ENCODE measurements around the gene MANEA. TPM values are rescaled to one million over a fixed set of nuclear protein-coding genes. Genes with fewer than 3 reads are reported as not detected.

The MANEA gene
- total RNA-seq (10 to 100 TPM; 12.2 to 13.0 TPM), polyA plus RNA-seq (1 to 10 TPM; 4.5 to 5.9 TPM)

- Histone ChIP-seq H3K9me3 (ENCODE audit: control insufficient read depth in 1 of 2, low read length in 2 of 2) (no peaks in the 10 kb centered on the region), H3K4me1 (ENCODE audit: insufficient read depth, low read length) (peaks cover 54% of the 10 kb centered on the region), H3K36me3 (ENCODE audit: insufficient read depth, low read length) (no peaks in the 10 kb centered on the region), H3K27ac (ENCODE audit: low read depth, low read length) (peak within 1 kb of the TSS; percentile 86), H3K27me3 (ENCODE audit: insufficient read depth, low read length) (no peaks in the 10 kb centered on the region), H3K4me3 (ENCODE audit: low read length in 2 of 2) (peak within 1 kb of the TSS; percentile 90 to 98)
- ChIA-PET POLR2A (ENCODE audit: partially characterized antibody) (interaction anchor here (0.9 to 2.3 kb wide), 6 partner anchors 9 to 1705 kb away, joined by 3 to 8 read pairs (median 5); partner anchors contain the start of genes KLHL32, MMS22L and UFL1), CTCF (ENCODE audit: partially characterized antibody) (no interaction called here)
- DNase-seq: peak; percentile 81 to 87 (median 82)
- no peaks in the 10 kb centered on the region for H3K27me3 Mint-ChIP-seq
- peak within 1 kb of the TSS; percentile 94 to 98 (median 97) for H3K4me3 Mint-ChIP-seq
- peak within 1 kb of the TSS; percentile 94 to 99 (median 97) for H3K27ac Mint-ChIP-seq
- no peaks in the 10 kb centered on the region for H3K9me3 Mint-ChIP-seq
- intact Hi-C loops (cut with micrococcal nuclease): loop anchor here (1.0 kb wide), 3 partner anchors 945 to 1347 kb away; partner anchors contain the start of genes KLHL32 and NDUFAF4
- H3K4me1 Mint-ChIP-seq: peaks cover 32 to 70% (median 46%) of the 10 kb centered on the region in 4 donors
- peaks cover 0 to 10% of the 10 kb centered on the region in 2 donors for H3K36me3 Mint-ChIP-seq
These were observed at the start of gene MANEA for GRCh38 chr6:95577304-95578105. MANEA (plus strand) TSS chr6:95577535; CDS start chr6:95586440, 8,905 bp downstream.

- POLR2A ChIA-PET (ENCODE audit: partially characterized antibody): no interaction called here
- CTCF ChIA-PET (ENCODE audit: partially characterized antibody): no interaction called here
- DNase-seq: no peak
- H3K9me3 ChIP-seq (ENCODE audit: control insufficient read depth in 1 of 2, low read length in 2 of 2): no peaks in the 10 kb centered on the region
- no peak overlapping the region for H3K4me3 ChIP-seq (ENCODE audit: low read length in 2 of 2)
- no peaks in the 10 kb centered on the region for H3K27me3 ChIP-seq (ENCODE audit: insufficient read depth, low read length)
- no peaks in the 10 kb centered on the region for H3K36me3 ChIP-seq (ENCODE audit: insufficient read depth, low read length)
- intact Hi-C loops (cut with micrococcal nuclease): no loop called here
- H3K27me3 Mint-ChIP-seq: peaks cover 0 to 9% of the 10 kb centered on the region in 2 donors
- H3K27ac Mint-ChIP-seq: no peak overlapping the region
- no peaks in the 10 kb centered on the region for H3K9me3 Mint-ChIP-seq
- no peaks in the 10 kb centered on the region for H3K4me1 ChIP-seq (ENCODE audit: insufficient read depth, low read length)
- no peak overlapping the region for H3K4me3 Mint-ChIP-seq
- no peak overlapping the region for H3K27ac ChIP-seq (ENCODE audit: low read depth, low read length)
- H3K4me1 Mint-ChIP-seq: peaks cover 0 to 2% (median 0%) of the 10 kb centered on the region in 4 donors
- no peaks in the 10 kb centered on the region for H3K36me3 Mint-ChIP-seq
These were observed 47.6 kb upstream of the MANEA start for GRCh38 chr6:95529762-95530161.

GRCh38 chr6:95530176-95530819 lies 47.0 kb upstream of the MANEA start:
- H3K27ac Mint-ChIP-seq: no peak overlapping the region
- no peaks in the 10 kb centered on the region for H3K36me3 Mint-ChIP-seq

GRCh38 chr6:95543798-95544197 lies 33.5 kb upstream of the MANEA start:
- intact Hi-C loops (cut with micrococcal nuclease): no loop called here
- ChIA-PET POLR2A (ENCODE audit: partially characterized antibody) (no interaction called here), CTCF (ENCODE audit: partially characterized antibody) (no interaction called here)
- H3K36me3 ChIP-seq (ENCODE audit: insufficient read depth, low read length): no peaks in the 10 kb centered on the region
- H3K4me1 ChIP-seq (ENCODE audit: insufficient read depth, low read length): no peaks in the 10 kb centered on the region
- Mint-ChIP-seq H3K27me3 (peaks cover 0 to 5% of the 10 kb centered on the region in 2 donors), H3K4me3 (no peak overlapping the region), H3K4me1 (no peaks in the 10 kb centered on the region), H3K9me3 (peaks cover 0 to 7% (median 0%) of the 10 kb centered on the region in 8 donors), H3K36me3 (no peaks in the 10 kb centered on the region), H3K27ac (no peak overlapping the region)
- H3K27me3 ChIP-seq (ENCODE audit: insufficient read depth, low read length): no peaks in the 10 kb centered on the region
- DNase-seq: no peak
- no peak overlapping the region for H3K27ac ChIP-seq (ENCODE audit: low read depth, low read length)
- no peaks in the 10 kb centered on the region for H3K9me3 ChIP-seq (ENCODE audit: control insufficient read depth in 1 of 2, low read length in 2 of 2)
- no peak overlapping the region for H3K4me3 ChIP-seq (ENCODE audit: low read length in 2 of 2)

More at GRCh38 chr6:95530176-95530819, 47.0 kb upstream of the MANEA start:
- intact Hi-C loops (cut with micrococcal nuclease): no loop called here
- no peak overlapping the region for H3K4me3 ChIP-seq (ENCODE audit: low read length in 2 of 2)
- no peak overlapping the region for H3K27ac ChIP-seq (ENCODE audit: low read depth, low read length)
- no peaks in the 10 kb centered on the region for H3K36me3 ChIP-seq (ENCODE audit: insufficient read depth, low read length)
- no peaks in the 10 kb centered on the region for H3K4me1 ChIP-seq (ENCODE audit: insufficient read depth, low read length)
- no peaks in the 10 kb centered on the region for H3K9me3 ChIP-seq (ENCODE audit: control insufficient read depth in 1 of 2, low read length in 2 of 2)
- no peaks in the 10 kb centered on the region for H3K9me3 Mint-ChIP-seq
- CTCF ChIA-PET (ENCODE audit: partially characterized antibody): no interaction called here
- no peak for DNase-seq
- peaks cover 0 to 2% (median 0%) of the 10 kb centered on the region in 4 donors for H3K4me1 Mint-ChIP-seq
- POLR2A ChIA-PET (ENCODE audit: partially characterized antibody): no interaction called here
- no peaks in the 10 kb centered on the region for H3K27me3 ChIP-seq (ENCODE audit: insufficient read depth, low read length)
- H3K27me3 Mint-ChIP-seq: peaks cover 0 to 6% of the 10 kb centered on the region in 2 donors
- no peak overlapping the region for H3K4me3 Mint-ChIP-seq

- no peaks in the 10 kb centered on the region for H3K27me3 ChIP-seq (ENCODE audit: insufficient read depth, low read length)
- CTCF ChIA-PET (ENCODE audit: partially characterized antibody): no interaction called here
- no peak overlapping the region for H3K4me3 ChIP-seq (ENCODE audit: low read length in 2 of 2)
- H3K4me1 ChIP-seq (ENCODE audit: insufficient read depth, low read length): no peaks in the 10 kb centered on the region
- Mint-ChIP-seq H3K4me3 (no peak overlapping the region), H3K4me1 (no peaks in the 10 kb centered on the region), H3K9me3 (peaks cover 0 to under 1% (median 0%) of the 10 kb centered on the region in 8 donors), H3K27me3 (peaks cover 0 to 2% of the 10 kb centered on the region in 2 donors), H3K36me3 (no peaks in the 10 kb centered on the region), H3K27ac (no peak overlapping the region)
- DNase-seq: no peak
- H3K9me3 ChIP-seq (ENCODE audit: control insufficient read depth in 1 of 2, low read length in 2 of 2): no peaks in the 10 kb centered on the region
- POLR2A ChIA-PET (ENCODE audit: partially characterized antibody): no interaction called here
- intact Hi-C loops (cut with micrococcal nuclease): no loop called here
- H3K36me3 ChIP-seq (ENCODE audit: insufficient read depth, low read length): no peaks in the 10 kb centered on the region
- H3K27ac ChIP-seq (ENCODE audit: low read depth, low read length): no peak overlapping the region
These were observed 32.7 kb upstream of the MANEA start for GRCh38 chr6:95544517-95545225.

GRCh38 chr6:95545226-95545625 lies 32.1 kb upstream of the MANEA start:
- CTCF ChIA-PET (ENCODE audit: partially characterized antibody): no interaction called here
- Mint-ChIP-seq H3K27me3 (peaks cover 0 to 2% of the 10 kb centered on the region in 2 donors), H3K4me3 (no peak overlapping the region), H3K4me1 (no peaks in the 10 kb centered on the region), H3K9me3 (no peaks in the 10 kb centered on the region), H3K36me3 (no peaks in the 10 kb centered on the region), H3K27ac (no peak overlapping the region)
- Histone ChIP-seq H3K27ac (ENCODE audit: low read depth, low read length) (no peak overlapping the region), H3K9me3 (ENCODE audit: control insufficient read depth in 1 of 2, low read length in 2 of 2) (no peaks in the 10 kb centered on the region), H3K27me3 (ENCODE audit: insufficient read depth, low read length) (no peaks in the 10 kb centered on the region), H3K4me3 (ENCODE audit: low read length in 2 of 2) (no peak overlapping the region), H3K4me1 (ENCODE audit: insufficient read depth, low read length) (no peaks in the 10 kb centered on the region), H3K36me3 (ENCODE audit: insufficient read depth, low read length) (no peaks in the 10 kb centered on the region)
- intact Hi-C loops (cut with micrococcal nuclease): no loop called here
- POLR2A ChIA-PET (ENCODE audit: partially characterized antibody): no interaction called here
- no peak for DNase-seq

- Mint-ChIP-seq H3K27me3 (peaks cover 0 to 2% of the 10 kb centered on the region in 2 donors), H3K27ac (no peak overlapping the region), H3K4me3 (no peak overlapping the region), H3K4me1 (no peaks in the 10 kb centered on the region), H3K9me3 (no peaks in the 10 kb centered on the region), H3K36me3 (no peaks in the 10 kb centered on the region)
- Histone ChIP-seq H3K27ac (ENCODE audit: low read depth, low read length) (no peak overlapping the region), H3K9me3 (ENCODE audit: control insufficient read depth in 1 of 2, low read length in 2 of 2) (no peaks in the 10 kb centered on the region), H3K4me1 (ENCODE audit: insufficient read depth, low read length) (no peaks in the 10 kb centered on the region), H3K27me3 (ENCODE audit: insufficient read depth, low read length) (no peaks in the 10 kb centered on the region), H3K4me3 (ENCODE audit: low read length in 2 of 2) (no peak overlapping the region), H3K36me3 (ENCODE audit: insufficient read depth, low read length) (no peaks in the 10 kb centered on the region)
- intact Hi-C loops (cut with micrococcal nuclease): no loop called here
- CTCF ChIA-PET (ENCODE audit: partially characterized antibody): no interaction called here
- POLR2A ChIA-PET (ENCODE audit: partially characterized antibody): no interaction called here
- DNase-seq: no peak
These were observed 31.6 kb upstream of the MANEA start for GRCh38 chr6:95545686-95546085.
